Kidney (tissue), 14 donors: ENCODE results near the gene BNC2. TPM values are rescaled to one million over a fixed set of nuclear protein-coding genes. Genes with fewer than 3 reads are reported as not detected.

ENCODE experiments used
- DNase-seq, 5 donors: peaks; one replicate each; pipeline ENCODE4 v3.0.0-alpha.2; 2013 to 2020
- FAIRE-seq: peaks from 2 replicates; lab custom pipeline; 2012; peaks lifted over from hg19 to GRCh38; lab: Jason Lieb, UNC
- H3K27ac ChIP-seq, 2 donors: one replicate each; pipeline ENCODE4 v1.7.0; 2013; ENCODE audit warnings: low read depth in 2 of 2, low read length in 2 of 2, inconsistent platforms in 1 of 2
- H3K27me3 ChIP-seq: one replicate; pipeline ENCODE4 v1.7.1; 2013; ENCODE audit warnings: low read length, inconsistent platforms; ENCODE audit not compliant: control insufficient read depth, insufficient read depth
- H3K36me3 ChIP-seq, 3 donors: one replicate each; pipeline versions ENCODE4 v1.7.0 to v1.7.1; 2013; ENCODE audit warnings: low read length in 3 of 3, control low read depth in 1 of 3, inconsistent platforms in 1 of 3; ENCODE audit not compliant: insufficient read depth in 3 of 3, control insufficient read depth in 2 of 3
- H3K4me1 ChIP-seq, 3 donors: one replicate each; pipeline versions ENCODE4 v1.7.0 to v1.7.1; 2013; ENCODE audit warnings: low read length in 3 of 3, inconsistent platforms in 1 of 3, low read depth in 1 of 3; ENCODE audit not compliant: control insufficient read depth in 2 of 3, insufficient read depth in 2 of 3
- H3K4me3 ChIP-seq, 3 donors: one replicate each; pipeline versions ENCODE4 v1.7.0 to v1.8.1; 2013; ENCODE audit warnings: low read length in 3 of 3, control low read depth in 1 of 3, inconsistent platforms in 1 of 3
- H3K9ac ChIP-seq, 3 donors: one replicate each; pipeline versions ENCODE4 v1.7.0 to v1.7.1; 2013; ENCODE audit warnings: low read length in 3 of 3, control low read depth in 1 of 3, inconsistent platforms in 1 of 3
- H3K9me3 ChIP-seq, 3 donors: one replicate each; pipeline versions ENCODE4 v1.7.0 to v1.7.1; 2013; ENCODE audit warnings: low read length in 3 of 3, control low read depth in 1 of 3, inconsistent platforms in 1 of 3; ENCODE audit not compliant: control insufficient read depth in 2 of 3, insufficient read depth in 1 of 3
- intact Hi-C: fragments of 100-400 bp; cut with DNase I; formaldehyde crosslinking; loops from one replicate; pipeline ENCODE4 v1.11.1; 2022
- polyA plus RNA-seq: library from polyadenylated mRNA; stranded (reverse); fragments of 350-450 nt; fragmentation: Illumina TruSeq; extraction: RNeasy Lipid Tissue Mini Kit (QIAGEN cat#74804); gene quantifications from one replicate; pipeline ENCODE4 v1.2.3, GENCODE V29; 2014; ENCODE audit warnings: low read depth, low replicate concordance; ENCODE audit not compliant: insufficient read depth
- total RNA-seq: library from RNA; stranded (reverse); fragmentation: NEBNext Ultra II Directional; extraction: Animal tissue kit (Norgen Biotek cat#: 25700); gene quantifications from one replicate; pipeline ENCODE4 v1.2.1, GENCODE V29; 2021
- TF ChIP-seq, protein P1 (sequence below): IDR thresholded peaks from 3 replicates; pipeline ENCODE4 v1.5.1; 2012; ENCODE audit warnings: mild to moderate bottlenecking, moderate library complexity, borderline replicate concordance; ENCODE audit not compliant: insufficient read depth; ENCODE audit errors: extremely low read depth
- donor health status: control.
- donor health status: control.
- donor health status: control.
- donor health status: control.
- donor health status: control.
- donor health status: DM: yes; HTN: yes; CAD: no.
- donor health status: Normal renal cell carcinoma (clear cell type).

The BNC2 gene
- total and polyA plus RNA-seq, 2 donors from 2014 or later, result 5.4 to 37.9 TPM

DNA sequence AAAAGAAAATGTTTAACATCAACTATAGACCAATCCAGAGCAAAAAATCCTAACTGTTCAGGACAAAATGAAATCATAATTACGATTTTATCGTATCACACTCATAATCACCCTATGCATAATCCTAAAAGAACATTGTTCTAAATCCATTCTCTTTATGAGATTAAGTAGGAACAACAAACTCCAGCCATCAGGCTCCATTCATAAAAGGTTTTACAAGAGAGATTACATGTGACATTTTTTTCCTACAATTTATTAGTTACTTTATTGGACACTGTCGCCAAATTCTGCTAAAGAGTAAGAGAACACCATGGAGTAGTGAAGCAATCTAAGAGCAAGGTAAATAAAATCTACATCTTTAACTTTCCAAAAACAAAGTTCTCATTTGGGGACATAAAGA, 198.0 kb downstream of the BNC2 start:
- no peak for DNase-seq
- no peak for FAIRE-seq
- no peaks in the 10 kb centered on the region for H3K27me3 ChIP-seq
- H3K4me3 ChIP-seq, result no peak overlapping the region
- no peak overlapping the region for H3K27ac ChIP-seq
- TF ChIP-seq, protein P1, sequence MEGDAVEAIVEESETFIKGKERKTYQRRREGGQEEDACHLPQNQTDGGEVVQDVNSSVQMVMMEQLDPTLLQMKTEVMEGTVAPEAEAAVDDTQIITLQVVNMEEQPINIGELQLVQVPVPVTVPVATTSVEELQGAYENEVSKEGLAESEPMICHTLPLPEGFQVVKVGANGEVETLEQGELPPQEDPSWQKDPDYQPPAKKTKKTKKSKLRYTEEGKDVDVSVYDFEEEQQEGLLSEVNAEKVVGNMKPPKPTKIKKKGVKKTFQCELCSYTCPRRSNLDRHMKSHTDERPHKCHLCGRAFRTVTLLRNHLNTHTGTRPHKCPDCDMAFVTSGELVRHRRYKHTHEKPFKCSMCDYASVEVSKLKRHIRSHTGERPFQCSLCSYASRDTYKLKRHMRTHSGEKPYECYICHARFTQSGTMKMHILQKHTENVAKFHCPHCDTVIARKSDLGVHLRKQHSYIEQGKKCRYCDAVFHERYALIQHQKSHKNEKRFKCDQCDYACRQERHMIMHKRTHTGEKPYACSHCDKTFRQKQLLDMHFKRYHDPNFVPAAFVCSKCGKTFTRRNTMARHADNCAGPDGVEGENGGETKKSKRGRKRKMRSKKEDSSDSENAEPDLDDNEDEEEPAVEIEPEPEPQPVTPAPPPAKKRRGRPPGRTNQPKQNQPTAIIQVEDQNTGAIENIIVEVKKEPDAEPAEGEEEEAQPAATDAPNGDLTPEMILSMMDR, result no peak
- intact Hi-C loops, result no loop called here
- peaks cover 2 to 6% (median 5%) of the 10 kb centered on the region in 3 donors for H3K4me1 ChIP-seq
- no peaks in the 10 kb centered on the region for H3K36me3 ChIP-seq
- no peak overlapping the region for H3K9ac ChIP-seq
- no peaks in the 10 kb centered on the region for H3K9me3 ChIP-seq

DNA sequence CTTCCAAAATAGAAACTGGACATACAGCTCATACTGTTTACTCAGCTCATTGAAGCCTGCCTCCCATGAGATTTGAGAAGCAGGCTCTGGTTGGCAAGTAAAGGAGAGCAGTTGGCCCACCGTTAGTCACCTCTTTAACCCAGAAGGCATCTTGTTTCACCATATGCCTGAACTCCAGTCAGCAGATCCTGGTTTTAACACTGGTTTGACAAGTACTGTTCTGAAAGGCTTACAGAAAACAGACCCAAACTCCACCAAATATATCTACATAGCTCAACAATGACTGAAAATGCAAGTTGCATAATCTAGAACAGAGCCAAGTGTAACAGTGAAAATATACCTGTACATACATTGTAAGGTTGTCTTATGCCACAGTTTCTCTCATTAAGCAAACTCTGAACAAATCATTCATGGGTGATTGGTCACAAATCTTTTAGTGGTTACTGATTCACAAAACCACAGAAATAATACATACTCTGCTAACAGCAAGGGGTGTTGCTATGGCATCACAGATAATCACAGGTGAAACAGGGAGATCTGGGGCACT, 198.8 kb downstream of the BNC2 start:
- Histone ChIP-seq H3K9ac (no peak overlapping the region), H3K4me3 (peak overlapping the region in 1 of 3 donors; percentile 15), H3K4me1 (peaks cover 2 to 6% (median 5%) of the 10 kb centered on the region in 3 donors), H3K27me3 (no peaks in the 10 kb centered on the region), H3K9me3 (no peaks in the 10 kb centered on the region), H3K36me3 (no peaks in the 10 kb centered on the region), H3K27ac (peak overlapping the region; percentile 16 to 61)
- intact Hi-C loops, result no loop called here
- no peak for FAIRE-seq
- peak in 3 of 5 donors; percentile 59 to 83 (median 76) for DNase-seq
- TF ChIP-seq, protein P1, result no peak

DNA sequence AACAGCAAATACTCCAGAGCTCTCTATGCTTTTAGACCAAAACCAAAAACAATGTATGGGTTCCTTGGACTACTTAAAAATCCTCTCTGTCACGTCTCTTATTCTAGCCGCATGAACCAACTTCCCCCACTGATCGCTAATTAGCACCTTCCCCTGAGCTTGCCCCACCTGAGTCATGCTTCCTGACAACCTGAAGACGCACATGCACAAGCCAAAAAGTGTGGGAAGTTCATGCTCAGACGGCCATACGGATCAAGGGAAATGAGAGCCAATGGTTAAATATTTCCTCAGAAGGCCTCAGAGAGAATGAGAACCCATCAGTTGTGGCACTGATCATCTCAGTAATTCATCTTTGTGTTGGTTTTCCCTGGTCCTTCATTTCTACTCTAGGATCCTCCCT, 199.7 kb downstream of the BNC2 start:
- no peak overlapping the region for H3K4me3 ChIP-seq

More for the DNA sequence above, 199.7 kb downstream of the BNC2 start:
- intact Hi-C loops, result no loop called here
- peaks cover 2 to 6% (median 5%) of the 10 kb centered on the region in 3 donors for H3K4me1 ChIP-seq
- no peak overlapping the region for H3K9ac ChIP-seq
- no peaks in the 10 kb centered on the region for H3K36me3 ChIP-seq
- FAIRE-seq (no peak), DNase-seq (no peak)
- TF ChIP-seq, protein P1, result no peak
- H3K9me3 ChIP-seq, result no peaks in the 10 kb centered on the region
- H3K27me3 ChIP-seq, result no peaks in the 10 kb centered on the region
- H3K27ac ChIP-seq, result no peak overlapping the region
